ENCODE measurements around the gene KIF12. TPM values are rescaled to one million over a fixed set of nuclear protein-coding genes. Genes with fewer than 3 reads are reported as not detected.

KIF12 gene
- total RNA-seq, 1 experiment from 2014 or later: 2.0 TPM

- H3K36me3 ChIP-seq (replicated peaks; ENCODE audit: control insufficient read depth, insufficient read depth, low read length): no peaks in the 10 kb centered on the region
- peaks cover 32% of the 10 kb centered on the region for H3K27me3 ChIP-seq (ENCODE audit: control insufficient read depth, insufficient read depth, low read length)
- no peak for DNase-seq
- no peak overlapping the region for H3K4me3 ChIP-seq (ENCODE audit: insufficient read depth, low read depth, low read length)
Observed at GRCh38 chr9:114100536-114100935, 1.4 kb upstream of the KIF12 start.

GRCh38 chr9:114099669-114100270 is 678 bp upstream of the KIF12 start:
- DNase-seq: no peak
- H3K27me3 ChIP-seq (ENCODE audit: control insufficient read depth, insufficient read depth, low read length): peaks cover 32% of the 10 kb centered on the region
- H3K4me3 ChIP-seq (ENCODE audit: insufficient read depth, low read depth, low read length): no peak overlapping the region
- no peaks in the 10 kb centered on the region for H3K36me3 ChIP-seq (replicated peaks; ENCODE audit: control insufficient read depth, insufficient read depth, low read length)

GRCh38 chr9:114098021-114098935 is 814 bp downstream of the KIF12 start:
- Histone ChIP-seq H3K4me3 (ENCODE audit: insufficient read depth, low read depth, low read length) (peak overlapping the region; percentile 62), H3K36me3 (replicated peaks; ENCODE audit: control insufficient read depth, insufficient read depth, low read length) (no peaks in the 10 kb centered on the region), H3K27me3 (ENCODE audit: control insufficient read depth, insufficient read depth, low read length) (peaks cover 32% of the 10 kb centered on the region)
- peak; percentile 99 for DNase-seq

- peak overlapping the region; percentile 61 for H3K4me3 ChIP-seq (ENCODE audit: insufficient read depth, low read depth, low read length)
- H3K27me3 ChIP-seq (ENCODE audit: control insufficient read depth, insufficient read depth, low read length): peaks cover 32% of the 10 kb centered on the region
- DNase-seq: no peak
- H3K36me3 ChIP-seq (replicated peaks; ENCODE audit: control insufficient read depth, insufficient read depth, low read length): no peaks in the 10 kb centered on the region
Observed at GRCh38 chr9:114097613-114098020, 1.5 kb downstream of the KIF12 start.

- no peaks in the 10 kb centered on the region for H3K36me3 ChIP-seq (replicated peaks; ENCODE audit: control insufficient read depth, insufficient read depth, low read length)
- H3K4me3 ChIP-seq (ENCODE audit: insufficient read depth, low read depth, low read length): no peak overlapping the region
- no peak for DNase-seq
- H3K27me3 ChIP-seq (ENCODE audit: control insufficient read depth, insufficient read depth, low read length): peaks cover 32% of the 10 kb centered on the region
Observed at GRCh38 chr9:114096866-114097612, 2.1 kb downstream of the KIF12 start.

- DNase-seq: peak; percentile 79
- Histone ChIP-seq H3K27me3 (ENCODE audit: control insufficient read depth, insufficient read depth, low read length) (peaks cover 32% of the 10 kb centered on the region), H3K36me3 (replicated peaks; ENCODE audit: control insufficient read depth, insufficient read depth, low read length) (no peaks in the 10 kb centered on the region), H3K4me3 (ENCODE audit: insufficient read depth, low read depth, low read length) (no peak overlapping the region)
Observed at GRCh38 chr9:114096041-114096511, 3.0 kb downstream of the KIF12 start.

- Histone ChIP-seq H3K4me3 (ENCODE audit: insufficient read depth, low read depth, low read length) (no peak overlapping the region), H3K27me3 (ENCODE audit: control insufficient read depth, insufficient read depth, low read length) (peaks cover 27% of the 10 kb centered on the region), H3K36me3 (replicated peaks; ENCODE audit: control insufficient read depth, insufficient read depth, low read length) (no peaks in the 10 kb centered on the region)
- DNase-seq: no peak
Observed at GRCh38 chr9:114094971-114095370, 4.1 kb downstream of the KIF12 start.

GRCh38 chr9:114093761-114094505 is 5.2 kb downstream of the KIF12 start:
- no peak overlapping the region for H3K4me3 ChIP-seq (ENCODE audit: insufficient read depth, low read depth, low read length)
- peaks cover 17% of the 10 kb centered on the region for H3K27me3 ChIP-seq (ENCODE audit: control insufficient read depth, insufficient read depth, low read length)
- DNase-seq: no peak
- H3K36me3 ChIP-seq (replicated peaks; ENCODE audit: control insufficient read depth, insufficient read depth, low read length): no peaks in the 10 kb centered on the region

GRCh38 chr9:114093031-114093471 is 6.0 kb downstream of the KIF12 start:
- no peak for DNase-seq
- H3K4me3 ChIP-seq (ENCODE audit: insufficient read depth, low read depth, low read length): no peak overlapping the region
- H3K36me3 ChIP-seq (replicated peaks; ENCODE audit: control insufficient read depth, insufficient read depth, low read length): no peaks in the 10 kb centered on the region
- peaks cover 14% of the 10 kb centered on the region for H3K27me3 ChIP-seq (ENCODE audit: control insufficient read depth, insufficient read depth, low read length)

- H3K4me3 ChIP-seq (ENCODE audit: insufficient read depth, low read depth, low read length): no peak overlapping the region
- H3K36me3 ChIP-seq (replicated peaks; ENCODE audit: control insufficient read depth, insufficient read depth, low read length): no peaks in the 10 kb centered on the region
- DNase-seq: no peak
- H3K27me3 ChIP-seq (ENCODE audit: control insufficient read depth, insufficient read depth, low read length): peaks cover 7% of the 10 kb centered on the region
Observed at GRCh38 chr9:114092336-114092735, 6.8 kb downstream of the KIF12 start.

- Histone ChIP-seq H3K36me3 (replicated peaks; ENCODE audit: control insufficient read depth, insufficient read depth, low read length) (no peaks in the 10 kb centered on the region), H3K4me3 (ENCODE audit: insufficient read depth, low read depth, low read length) (no peak overlapping the region), H3K27me3 (ENCODE audit: control insufficient read depth, insufficient read depth, low read length) (peaks cover 2% of the 10 kb centered on the region)
- DNase-seq: no peak
Observed at GRCh38 chr9:114091711-114092110, 7.4 kb downstream of the KIF12 start.

- Histone ChIP-seq H3K4me3 (ENCODE audit: insufficient read depth, low read depth, low read length) (no peak overlapping the region), H3K36me3 (replicated peaks; ENCODE audit: control insufficient read depth, insufficient read depth, low read length) (no peaks in the 10 kb centered on the region), H3K27me3 (ENCODE audit: control insufficient read depth, insufficient read depth, low read length) (no peaks in the 10 kb centered on the region; the same call in 1 of the 2 replicates)
- DNase-seq: no peak
Observed at GRCh38 chr9:114090798-114091197, 8.3 kb downstream of the KIF12 start.

- no peak overlapping the region for H3K4me3 ChIP-seq (ENCODE audit: insufficient read depth, low read depth, low read length)
- H3K27me3 ChIP-seq (ENCODE audit: control insufficient read depth, insufficient read depth, low read length): no peaks in the 10 kb centered on the region; the same call in 1 of the 2 replicates
- no peaks in the 10 kb centered on the region for H3K36me3 ChIP-seq (replicated peaks; ENCODE audit: control insufficient read depth, insufficient read depth, low read length)
- DNase-seq: no peak
Observed at GRCh38 chr9:114089206-114089840, 9.8 kb downstream of the KIF12 start.
